Gastrocnemius medialis (tissue), 4 donors: ENCODE results near the gene SDK2.

Source experiments
- CTCF ChIP-seq, 5 experiments: fragments of 450-650 bp in 3 of 5; fragments of 200-600 bp in 2 of 5; sonication (generic) in 2 of 5; IDR thresholded peaks in 4 of 5; conservative IDR thresholded peaks in 1 of 5; 1 replicate in 4 of 5; 2 replicates in 1 of 5; pipeline ENCODE4 v1.5.1; 2016 to 2019; ENCODE audit warnings: antibody characterized with exemption in 5 of 5, mild to moderate bottlenecking in 3 of 5, moderate library complexity in 3 of 5
- POLR2A ChIP-seq, 2 donors: fragments of 450-650 bp; IDR thresholded peaks; one replicate each; pipeline ENCODE4 v1.6.1; 2017; ENCODE audit warnings: antibody characterized with exemption in 2 of 2, mild to moderate bottlenecking in 2 of 2, moderate library complexity in 2 of 2

- TF ChIP-seq CTCF (IDR thresholded peaks at IDR 0.05 in 4 of 5, conservative IDR thresholded peaks at IDR 0.05 in 1 of 5) (no peak), POLR2A (IDR thresholded peaks at IDR 0.05) (no peak)
Measured at GRCh38 chr17:73369111-73369521, 275.1 kb downstream of the SDK2 start.
